ENCODE data around the gene EPB41L2. TPM values are rescaled to one million over a fixed set of nuclear protein-coding genes. Genes with fewer than 3 reads are reported as not detected.
"Not testable (repeated sequence)": the region's sequence is repeated elsewhere in the genome, so short reads cannot be mapped to it uniquely, and the experiment has no call there.

The EPB41L2 gene
- total RNA-seq, 1 donor from 2014 or later: 211 TPM

DNA sequence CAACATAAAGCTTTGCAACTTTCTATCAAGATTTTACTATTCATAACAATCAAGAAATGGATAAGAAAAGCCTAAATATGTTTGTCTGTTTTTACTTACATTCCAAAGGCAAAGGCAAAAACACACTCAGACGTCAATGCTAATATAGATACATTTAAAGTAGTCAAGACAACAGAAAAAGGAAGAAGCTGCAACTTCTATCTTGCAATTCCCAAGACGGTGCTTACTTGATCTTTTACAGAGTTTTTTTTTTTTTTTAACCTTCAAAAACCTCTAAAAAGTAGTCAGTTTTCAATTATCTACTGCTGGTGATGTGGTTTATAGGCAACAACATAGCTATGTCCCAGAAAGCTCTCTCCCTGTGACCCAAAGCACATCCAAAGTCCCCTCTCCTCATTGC lies 58.1 kb downstream of the EPB41L2 start:
- no peak for DNase-seq (ENCODE audit: low spot score)

GRCh38 chr6:131004387-131004755 lies 58.7 kb downstream of the EPB41L2 start:
- DNase-seq (ENCODE audit: low spot score): no peak

GRCh38 chr6:131003488-131004386 lies 59.3 kb downstream of the EPB41L2 start:
- no peak for DNase-seq (ENCODE audit: low spot score)

- DNase-seq (ENCODE audit: low spot score): no peak
Observed at GRCh38 chr6:131002661-131002980, 60.4 kb downstream of the EPB41L2 start.

DNA sequence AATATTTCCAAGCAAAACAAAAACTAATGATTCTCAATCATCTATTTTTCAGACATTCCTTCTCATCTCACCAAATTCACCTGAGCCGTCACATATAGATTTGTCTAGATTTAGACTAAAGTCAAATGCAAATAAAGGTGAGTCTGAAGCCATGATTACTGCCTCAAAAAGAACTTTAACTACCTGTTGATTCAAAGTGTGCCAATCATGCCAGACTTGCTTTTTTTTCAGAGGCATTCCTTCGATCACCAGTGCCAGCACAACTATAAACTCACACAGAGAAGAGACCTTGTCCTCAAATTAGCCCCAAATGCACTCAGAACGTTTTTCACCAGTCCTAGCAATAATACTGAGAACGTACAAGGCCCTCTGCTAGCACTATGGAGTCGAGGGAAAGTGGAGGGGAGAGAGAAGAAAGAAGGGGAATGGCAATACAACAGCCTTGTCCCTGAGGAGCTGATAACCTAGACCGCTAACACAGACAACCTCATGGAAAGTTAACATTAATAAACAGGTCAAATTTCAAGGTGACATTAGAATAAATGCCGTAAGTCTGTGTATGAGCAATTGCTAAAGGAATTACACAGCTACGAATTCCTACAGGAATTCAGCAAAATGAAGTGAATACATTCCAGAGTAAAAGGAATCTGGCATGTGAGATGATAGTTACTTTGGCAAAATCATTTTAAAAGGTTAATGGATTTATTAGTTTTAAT lies 60.9 kb downstream of the EPB41L2 start:
- DNase-seq (ENCODE audit: low spot score): no peak

DNA sequence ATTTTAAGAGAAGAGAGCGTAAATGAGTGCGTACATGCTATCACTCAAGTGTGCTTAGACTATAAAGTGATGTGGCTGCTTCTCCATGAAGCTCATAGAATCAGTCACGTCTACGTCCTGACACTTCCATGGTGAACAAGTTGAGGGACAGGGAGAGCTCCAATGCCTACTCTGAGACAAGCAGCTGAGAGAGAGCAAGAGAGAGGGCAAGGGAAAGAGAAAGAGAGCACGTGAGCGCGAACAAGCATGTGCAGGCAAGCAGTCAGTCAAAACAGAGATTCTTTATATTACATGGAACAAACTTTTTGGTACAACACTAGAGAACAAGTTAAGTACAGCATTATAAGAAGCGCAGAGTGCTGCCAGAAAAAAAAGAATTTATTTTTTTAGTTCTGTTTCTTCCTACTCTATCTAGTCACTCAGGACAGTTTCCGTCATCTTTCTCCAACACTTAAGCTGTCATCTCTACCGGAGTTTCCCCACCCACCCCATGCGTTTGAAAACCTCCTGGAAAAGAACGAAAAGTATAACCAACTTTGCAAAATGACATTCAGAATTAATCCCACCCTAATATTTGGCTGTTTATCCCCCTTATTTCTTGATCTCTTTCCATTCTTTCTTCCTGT lies 61.8 kb downstream of the EPB41L2 start:
- DNase-seq (ENCODE audit: low spot score): no peak

DNA sequence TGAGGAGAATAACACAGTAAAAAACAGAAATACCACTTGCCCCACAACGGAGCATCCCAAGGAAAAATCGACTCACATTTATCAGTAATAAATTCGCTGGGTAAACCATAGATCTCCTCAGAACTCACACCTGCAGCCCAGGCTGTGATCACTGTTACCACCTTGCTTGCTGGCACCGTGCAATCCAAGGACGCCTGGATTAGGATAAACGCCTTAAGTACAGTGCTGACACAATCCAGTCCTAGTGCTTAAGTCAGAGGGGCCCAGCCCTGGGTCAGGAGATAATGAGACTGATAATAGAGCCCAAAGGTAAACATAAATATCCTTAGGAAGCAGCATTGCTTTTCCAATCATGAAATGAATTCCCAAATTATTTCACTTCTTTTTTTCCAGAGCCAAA lies 62.5 kb downstream of the EPB41L2 start:
- no peak for DNase-seq (ENCODE audit: low spot score)

GRCh38 chr6:130997061-130997753 lies 65.8 kb downstream of the EPB41L2 start:
- no peak for DNase-seq (ENCODE audit: low spot score)

DNA sequence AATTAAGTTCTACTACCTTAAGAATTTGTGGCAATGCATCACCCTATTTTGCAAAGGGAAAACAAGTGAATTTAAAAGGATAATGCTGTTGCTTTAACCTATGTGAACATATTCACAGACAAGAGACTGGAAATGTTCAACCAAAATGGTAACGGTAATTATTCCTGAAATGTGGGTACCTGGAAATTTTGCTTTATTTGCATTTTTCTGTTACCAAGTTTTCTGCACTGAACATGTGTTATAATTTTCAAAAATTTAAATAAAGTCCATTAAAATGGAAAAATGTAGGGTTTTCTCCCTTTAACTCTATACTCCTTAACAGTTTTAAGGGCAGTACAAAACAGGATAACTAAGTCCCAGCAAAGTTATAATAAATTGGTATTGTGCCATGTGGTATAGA lies 66.4 kb downstream of the EPB41L2 start:
- no peak for DNase-seq (ENCODE audit: low spot score)

GRCh38 chr6:130995783-130996447 lies 67.1 kb downstream of the EPB41L2 start:
- DNase-seq (ENCODE audit: low spot score): no peak

DNA sequence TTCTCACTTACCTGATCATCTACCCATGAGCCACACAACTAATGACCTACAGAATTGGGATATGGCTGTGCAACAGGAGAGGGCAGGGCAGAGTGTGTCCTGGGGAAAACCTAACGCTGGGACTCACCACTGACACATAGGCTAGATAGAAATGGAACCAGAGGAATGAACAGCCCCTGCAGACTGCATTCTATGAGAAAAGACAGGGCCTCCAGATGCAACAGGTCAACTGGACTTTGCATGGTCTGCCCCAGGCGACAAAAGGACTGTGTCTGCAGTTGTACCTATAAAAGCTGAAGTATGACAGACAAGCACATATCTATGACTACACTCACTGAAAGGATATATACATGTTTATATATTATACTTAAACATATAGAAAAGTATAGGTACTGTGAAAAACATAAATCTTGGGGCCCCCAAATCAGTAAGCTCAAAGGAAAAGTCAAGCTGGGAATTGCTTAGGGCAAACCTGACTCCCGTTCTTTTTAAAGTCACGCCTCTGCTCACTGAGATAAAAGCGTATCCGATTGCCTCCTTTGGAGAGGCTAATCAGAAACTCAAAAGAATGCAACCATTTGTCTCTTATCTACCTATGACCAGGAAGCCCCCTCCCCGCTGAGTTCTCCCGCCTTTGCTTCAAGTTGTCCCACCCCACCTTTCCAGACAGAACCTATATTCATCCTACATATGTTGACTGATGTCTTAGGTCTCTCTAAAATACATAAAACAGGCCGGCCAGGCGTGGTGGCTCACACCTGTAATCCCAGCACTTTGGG lies 68.5 kb downstream of the EPB41L2 start:
- no peak for DNase-seq (ENCODE audit: low spot score)

DNA sequence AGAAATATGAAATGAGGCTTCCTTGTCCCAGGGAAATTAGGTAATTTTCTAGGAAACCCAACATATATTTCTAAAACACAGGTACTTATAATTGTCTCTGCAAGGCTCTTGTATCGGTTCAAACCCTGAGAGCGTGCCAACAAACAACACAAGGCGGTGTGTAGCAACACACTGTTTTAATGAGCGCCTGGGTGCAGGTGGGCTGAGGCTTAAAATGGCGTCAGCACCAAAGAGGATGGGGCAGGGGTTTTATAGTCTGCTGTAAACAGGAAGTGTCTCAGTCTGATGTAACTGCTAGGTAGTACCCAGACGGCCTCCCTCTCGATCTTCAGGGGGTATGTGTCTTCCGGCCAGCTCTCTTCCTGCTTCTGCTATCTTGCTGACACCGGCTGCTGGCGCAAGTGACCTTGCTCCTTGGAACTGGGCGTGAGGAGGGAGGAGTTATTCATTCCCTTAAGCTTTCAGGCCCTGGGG lies 69.7 kb downstream of the EPB41L2 start:
- no peak for DNase-seq (ENCODE audit: low spot score)

DNA sequence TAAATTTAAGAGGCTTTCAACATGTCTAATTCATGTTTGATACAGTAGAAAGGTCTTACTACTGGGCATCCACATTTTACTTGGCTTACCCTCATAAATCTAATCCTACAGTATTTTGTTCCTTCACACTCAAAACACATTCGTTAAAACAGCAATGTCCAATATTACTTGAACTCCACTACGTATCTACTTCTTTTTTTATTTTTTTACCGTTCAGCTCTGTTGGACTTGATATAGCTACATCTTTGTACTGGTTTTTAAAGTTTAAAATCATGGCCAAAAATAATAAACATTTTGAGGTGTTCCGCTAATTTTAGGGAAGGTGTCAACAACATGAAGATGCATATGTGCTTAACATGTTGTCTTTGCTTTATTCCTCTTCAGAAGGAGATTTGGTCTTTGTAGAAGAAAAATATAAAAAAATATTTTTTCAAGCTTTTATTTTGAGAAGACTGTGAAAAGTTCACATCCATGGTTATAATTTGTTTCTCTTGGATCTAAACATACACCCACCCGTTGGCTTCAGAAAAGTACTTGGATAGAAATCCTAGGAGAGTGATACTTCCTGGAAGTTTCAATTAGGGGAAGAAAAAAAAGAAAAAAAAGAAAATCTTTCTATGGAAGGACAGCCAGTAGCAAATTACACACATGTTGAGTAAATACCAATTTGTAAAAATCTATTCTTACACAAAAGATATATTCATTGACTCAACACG lies 71.5 kb downstream of the EPB41L2 start:
- no peak for DNase-seq (ENCODE audit: low spot score)

GRCh38 chr6:130987539-130987938 lies 75.5 kb downstream of the EPB41L2 start:
- not testable (repeated sequence) for DNase-seq (ENCODE audit: low spot score)

- DNase-seq (ENCODE audit: low spot score): no peak
Observed at GRCh38 chr6:130985115-130985514, 77.9 kb downstream of the EPB41L2 start.

DNA sequence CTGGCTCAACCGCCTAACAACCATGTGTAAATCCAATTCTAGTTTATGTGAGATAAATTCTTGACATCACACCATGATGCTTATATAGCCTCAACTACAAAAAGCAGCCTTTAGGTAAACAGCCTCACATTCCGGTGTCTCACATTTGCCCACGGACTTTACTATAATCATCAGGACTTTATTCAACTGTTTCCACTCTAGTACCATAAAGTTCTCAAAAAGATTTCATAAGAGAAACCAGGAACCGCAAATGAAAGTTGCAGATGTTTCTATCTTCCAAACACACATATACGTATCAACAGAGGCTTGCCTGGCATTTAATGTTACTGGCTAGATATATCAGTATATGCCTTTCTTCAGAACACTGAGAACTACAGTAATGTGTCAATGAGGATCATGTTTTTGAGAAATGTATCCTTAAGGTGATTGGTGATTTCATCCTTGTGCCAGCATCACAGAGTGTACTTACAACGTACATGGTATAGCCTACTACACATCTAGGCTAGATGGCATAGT lies 80.0 kb downstream of the EPB41L2 start:
- no peak for DNase-seq (ENCODE audit: low spot score)

GRCh38 chr6:130982135-130982534 lies 80.9 kb downstream of the EPB41L2 start:
- DNase-seq (ENCODE audit: low spot score): no peak

- no peak for DNase-seq (ENCODE audit: low spot score)
Observed at GRCh38 chr6:130981409-130981808, 81.6 kb downstream of the EPB41L2 start.

DNA sequence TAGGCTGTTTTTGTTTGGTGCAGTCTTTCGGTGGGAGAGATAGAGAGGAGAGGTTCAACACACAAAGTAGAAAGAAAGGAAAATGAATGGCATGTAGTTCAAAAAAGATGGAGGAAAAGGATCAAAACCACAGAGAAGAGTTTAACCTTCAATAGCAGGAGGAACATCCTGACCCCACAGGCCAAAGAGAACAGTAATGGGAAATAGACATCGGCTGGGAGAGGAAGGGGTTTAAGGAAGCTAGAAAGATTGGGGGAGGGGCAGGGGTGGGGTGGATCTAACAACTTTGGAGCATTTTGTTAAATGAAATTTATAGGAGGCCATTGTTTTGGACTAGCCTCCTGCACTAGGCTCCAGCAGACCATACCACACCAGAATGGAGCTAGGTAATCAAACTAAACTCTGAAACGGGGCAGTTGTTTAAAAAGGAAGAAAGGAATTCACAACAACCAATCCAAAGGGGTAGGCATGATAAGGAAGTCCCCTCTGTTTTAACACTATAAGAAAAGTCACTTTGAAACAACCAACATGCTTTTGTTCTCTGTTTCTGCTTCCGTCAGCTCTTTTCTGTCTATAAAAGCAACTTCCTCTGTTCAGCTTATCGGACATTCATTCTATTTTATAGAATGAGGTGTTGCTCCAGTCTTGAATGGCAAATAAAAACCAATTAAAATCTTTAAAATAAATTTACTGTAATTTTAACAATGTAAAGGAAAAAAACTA lies 82.6 kb downstream of the EPB41L2 start:
- no peak for DNase-seq (ENCODE audit: low spot score)
